Activated CD4-positive, alpha-beta T cell treated with anti-CD3 and anti-CD28 coated beads, Interleukin-2, amount 50 U/mL, for 48 hours (primary cell): ENCODE data around the gene MXD3.
"Not testable (repeated sequence)": the region's sequence is repeated elsewhere in the genome, so short reads cannot be mapped to it uniquely, and the experiment has no call there.

Experiments used
- DNase-seq, 2 experiments: peaks; one replicate each; pipeline ENCODE4 v3.0.0-alpha.2; 2020

Gene MXD3

DNA sequence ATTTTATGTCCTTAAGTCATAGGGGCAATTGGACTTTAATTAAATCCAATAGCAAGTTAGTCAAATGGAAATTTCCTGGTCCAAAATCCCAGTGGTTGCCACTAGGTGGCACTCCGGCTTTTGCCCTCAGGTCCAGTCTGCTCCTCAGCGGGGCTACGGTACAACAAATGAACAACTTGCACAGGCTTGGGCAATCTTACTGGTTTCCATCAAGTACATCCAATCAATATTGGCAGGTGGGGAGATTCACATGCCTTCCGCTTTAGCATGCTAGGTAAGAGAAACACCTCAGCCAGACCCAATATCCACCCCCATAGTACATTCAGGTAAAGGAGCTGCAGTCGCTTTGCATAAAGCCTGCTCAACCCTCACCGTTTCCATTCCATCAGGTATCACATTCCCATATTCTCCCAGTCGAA is 6.3 kb upstream of the MXD3 start:
- peak; percentile 81 to 87 for DNase-seq

DNA sequence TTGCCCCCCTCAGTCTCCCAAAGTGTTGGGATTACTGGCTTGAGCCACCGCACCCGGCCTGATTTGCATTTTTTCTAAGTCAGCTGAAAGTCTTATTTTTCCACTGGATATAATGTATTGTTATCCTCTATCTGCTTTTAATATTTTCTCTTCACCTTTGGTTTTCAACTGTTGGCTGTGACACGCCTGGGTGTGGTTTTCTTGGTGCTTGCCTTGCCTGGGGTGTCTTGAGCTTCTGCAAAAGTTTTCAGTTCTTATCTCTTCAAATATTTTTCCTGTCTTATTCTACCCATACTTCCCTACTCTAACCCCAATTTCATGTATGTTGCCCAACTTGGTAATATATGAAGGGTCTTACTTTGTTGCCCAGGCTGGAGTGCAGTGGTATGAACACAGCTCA is 4.3 kb upstream of the MXD3 start:
- no peak for DNase-seq

DNA sequence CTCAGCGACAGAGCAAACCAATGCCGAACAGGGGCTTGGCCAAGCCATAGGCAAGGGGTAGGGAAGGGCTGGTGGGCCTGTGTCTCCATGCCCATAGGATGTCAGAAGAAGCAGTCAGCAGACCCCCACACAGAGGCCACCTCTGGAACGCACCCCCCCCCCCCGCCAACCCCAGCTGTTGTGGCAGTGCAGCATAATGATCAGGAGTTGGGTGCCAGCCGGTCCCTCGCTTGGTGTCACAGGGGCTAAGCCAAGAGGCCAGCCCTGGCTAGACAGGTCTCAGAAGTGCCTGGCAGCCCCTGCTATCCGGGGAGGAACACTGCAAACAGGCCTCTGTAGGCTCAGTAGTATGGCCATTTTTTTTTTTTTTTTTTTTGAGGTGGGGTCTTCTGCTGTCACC is 3.7 kb upstream of the MXD3 start:
- DNase-seq, result no peak

DNA sequence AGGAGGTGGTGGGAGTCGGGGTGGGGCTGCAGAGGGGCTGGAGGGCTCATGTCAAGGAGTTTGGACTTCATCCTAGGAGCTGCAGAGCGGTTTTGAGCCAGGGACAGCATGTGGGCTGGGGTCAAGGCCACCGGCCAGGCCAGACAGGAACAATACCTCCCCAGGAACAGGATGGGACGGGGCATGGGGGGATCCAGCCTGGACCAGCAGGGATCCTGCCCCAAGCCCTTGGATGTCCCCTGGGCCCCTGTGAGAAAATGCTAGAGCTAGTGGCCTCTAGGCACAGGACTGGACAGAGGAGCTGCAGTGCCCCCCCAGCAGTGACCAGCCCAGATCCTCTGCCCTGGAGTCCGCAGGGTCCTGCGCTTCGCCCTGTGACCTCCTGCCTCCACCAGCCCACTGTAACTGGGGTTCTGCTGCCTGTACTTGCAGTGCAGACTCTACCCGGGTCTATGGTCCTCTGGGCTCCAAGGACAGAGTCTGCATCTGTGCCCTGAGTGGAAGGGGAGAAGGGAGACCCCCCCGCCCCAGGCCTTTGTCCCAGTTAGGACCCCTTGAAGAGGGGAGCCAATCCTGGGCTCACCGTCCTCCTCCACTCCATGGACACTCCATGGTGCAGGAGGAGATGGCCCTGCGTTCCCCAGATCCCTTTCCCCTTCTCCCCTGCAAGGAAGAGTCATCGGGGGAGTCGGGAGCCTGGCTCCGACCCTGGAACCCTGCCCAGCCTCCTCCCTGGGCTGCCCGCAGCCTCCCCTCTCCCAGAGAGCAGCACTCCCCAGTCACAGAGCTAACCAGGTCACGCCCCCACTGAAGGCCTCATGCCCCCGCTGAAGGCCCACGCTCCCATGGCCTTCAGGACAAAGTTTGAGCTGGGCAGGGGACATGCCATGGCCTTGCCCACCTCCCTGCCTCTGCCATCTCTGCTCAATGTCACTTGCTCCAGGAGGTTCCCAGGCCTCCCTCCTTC is 3.0 kb upstream of the MXD3 start:
- DNase-seq, result no peak

DNA sequence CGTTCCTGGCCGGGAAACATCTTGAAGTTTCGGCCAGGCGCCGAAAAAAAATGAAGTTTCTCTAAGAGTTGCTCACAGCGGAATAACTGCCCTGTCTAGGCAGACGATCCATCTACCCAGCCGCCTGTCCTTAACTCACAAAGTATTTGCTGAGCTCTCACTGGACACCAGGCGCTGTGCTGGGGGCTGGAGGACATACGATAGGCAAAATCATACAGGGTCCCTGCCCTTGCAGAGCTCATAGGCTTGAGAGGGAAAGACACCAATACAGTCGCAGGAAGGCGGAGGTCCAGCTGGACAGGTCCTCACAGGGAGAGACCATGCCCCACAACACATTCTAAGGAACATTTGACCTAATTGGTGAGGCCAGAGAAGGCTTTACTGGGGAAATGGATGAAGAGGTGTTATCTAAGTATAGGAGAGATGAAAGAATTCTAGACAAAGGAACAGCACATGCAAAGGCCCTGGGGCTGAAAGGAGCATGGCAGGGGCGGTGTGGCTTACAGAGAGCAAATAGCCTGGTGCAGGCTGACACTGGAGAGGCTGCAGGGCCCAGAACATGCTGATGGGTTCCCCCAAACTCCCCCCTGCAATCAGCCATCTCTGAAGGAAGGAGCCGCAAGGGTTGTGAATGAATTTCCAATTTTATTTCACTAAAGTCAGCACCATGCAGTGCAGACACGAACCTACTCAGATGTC is 2.0 kb upstream of the MXD3 start:
- no peak for DNase-seq

DNA sequence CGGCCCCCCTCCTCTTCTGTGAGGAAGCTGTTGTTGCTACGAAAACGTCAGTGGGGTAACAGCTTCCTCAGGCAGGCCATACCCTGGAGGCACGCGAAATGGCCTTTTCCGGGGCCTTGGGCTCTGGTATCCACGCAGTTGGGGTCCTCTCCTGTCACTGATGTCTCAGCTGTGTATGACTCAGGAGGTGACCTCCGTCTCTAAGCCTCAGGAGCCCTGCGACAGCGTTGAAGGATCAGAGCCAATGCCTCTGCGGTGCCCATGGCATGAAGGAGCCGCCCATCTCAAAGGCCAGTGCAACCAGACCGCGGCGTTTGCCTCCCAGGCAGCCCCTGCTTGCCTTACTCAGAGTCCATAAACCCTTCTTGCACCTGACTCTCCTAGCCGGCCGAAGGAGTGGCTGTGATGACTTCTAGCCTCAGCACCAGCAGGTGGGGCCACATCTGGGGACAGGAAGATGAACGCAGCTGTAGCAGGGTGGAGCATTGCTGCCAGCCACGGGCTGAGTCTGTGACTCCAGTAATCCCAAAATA is 1.0 kb upstream of the MXD3 start:
- DNase-seq, result peak; percentile 60 to 70

DNA sequence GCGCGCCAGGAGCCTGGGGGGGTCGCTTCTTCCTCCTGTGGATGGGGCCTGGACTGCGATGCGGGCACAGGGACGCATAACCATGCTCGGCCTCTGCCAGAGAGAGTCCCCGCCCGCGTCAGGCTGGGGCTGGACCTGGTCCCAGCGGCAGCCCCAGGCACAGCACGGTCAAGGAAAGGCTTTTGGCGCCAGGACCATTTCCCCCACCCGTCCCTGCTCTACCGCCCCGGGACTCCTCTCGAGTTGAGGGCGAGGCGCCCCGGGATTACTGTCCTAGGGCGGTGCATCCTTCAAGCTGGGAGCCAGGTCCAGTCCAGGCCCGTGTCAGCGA is 341 bp downstream of the MXD3 start:
- DNase-seq, result no peak

DNA sequence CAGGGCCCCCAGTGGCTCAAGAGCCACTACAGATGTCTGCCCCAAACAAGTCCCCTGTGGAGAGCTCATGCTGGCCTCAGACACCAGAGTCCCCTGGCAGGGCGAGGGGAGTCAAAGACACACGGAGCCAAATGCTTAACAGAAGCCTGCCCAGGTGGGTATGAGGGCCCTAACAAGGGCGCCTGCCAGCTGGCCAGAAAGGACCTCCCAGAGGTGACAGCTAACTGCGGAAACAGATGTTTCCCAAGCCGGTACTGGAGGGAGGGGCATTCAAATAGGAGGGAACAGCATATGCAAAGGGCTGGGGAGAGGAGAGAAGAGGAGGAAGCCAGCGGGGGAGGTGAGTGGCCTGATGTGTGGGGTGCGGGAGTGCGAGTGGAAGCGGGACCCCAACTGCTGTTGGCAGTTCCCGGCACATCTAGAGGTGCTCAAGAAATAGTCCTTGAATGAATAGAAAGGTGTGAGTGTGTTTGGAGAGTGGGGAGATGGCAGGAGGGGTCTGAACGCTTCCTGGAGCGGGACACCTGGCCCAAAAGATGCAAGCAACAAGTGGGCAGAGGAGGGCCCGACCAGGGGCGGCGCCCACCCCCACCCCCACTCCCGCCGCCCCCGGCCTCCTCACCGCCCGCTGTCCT is 824 bp downstream of the MXD3 start:
- peak; percentile 17 to 38 for DNase-seq

DNA sequence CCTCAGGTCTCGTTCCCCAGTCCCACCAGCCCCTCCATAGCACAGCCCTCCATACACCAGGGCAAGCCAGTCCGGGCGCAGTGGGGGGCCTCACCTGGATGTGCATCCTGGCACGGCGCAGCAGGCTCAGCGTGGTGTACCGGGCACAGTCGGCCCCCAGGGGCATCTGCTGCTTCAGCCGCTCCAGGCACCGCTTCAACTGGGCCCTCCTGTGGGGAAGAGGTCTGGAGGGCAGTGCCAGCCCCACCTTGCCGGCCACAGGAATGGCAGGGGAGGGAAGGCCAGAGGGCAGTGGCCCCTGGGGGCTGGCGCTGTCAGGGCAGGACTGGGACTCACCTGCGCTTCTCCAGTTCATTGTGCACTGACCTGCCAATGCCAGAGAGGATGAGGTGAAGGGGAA is 1.4 kb downstream of the MXD3 start:
- DNase-seq, result no peak

DNA sequence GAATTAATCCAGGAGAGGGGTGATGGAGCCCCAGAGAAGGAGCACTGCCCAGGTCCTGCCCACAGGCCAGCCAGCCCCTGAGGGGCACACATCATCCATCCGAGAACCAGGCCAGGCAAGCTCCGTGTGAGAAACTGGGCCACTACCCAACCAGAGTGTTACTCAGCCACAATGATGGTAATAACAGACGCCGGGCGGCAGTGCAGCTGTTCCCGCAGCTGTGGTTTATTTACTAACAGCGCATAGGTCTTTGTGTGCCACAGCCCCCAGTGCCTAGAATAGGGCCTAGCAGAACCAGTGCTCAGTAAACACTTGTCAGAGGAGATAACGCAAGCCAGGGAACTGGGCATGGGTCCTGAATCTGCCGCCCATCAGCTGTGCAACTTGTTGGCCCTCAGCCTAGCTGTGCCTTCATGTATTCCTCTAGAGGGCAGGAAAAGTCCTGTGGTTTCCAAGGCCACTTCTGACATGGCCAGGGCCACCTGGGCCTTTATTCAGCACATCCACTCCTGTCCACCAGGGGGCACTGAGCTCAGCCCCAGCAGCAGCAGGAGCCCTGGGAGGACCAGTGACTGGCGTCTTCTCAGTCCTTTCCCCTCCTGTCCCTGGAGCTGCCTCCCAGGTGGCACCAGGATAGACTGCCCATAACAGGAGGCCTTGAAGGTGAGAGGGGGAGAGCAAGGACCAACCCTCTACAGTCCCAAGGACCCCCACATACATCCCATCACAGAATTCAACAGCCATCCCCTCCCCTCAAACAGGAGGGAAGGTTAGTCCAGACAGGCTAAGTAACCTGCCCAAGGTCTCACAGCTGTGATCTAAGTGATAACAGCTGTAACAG is 2.1 kb downstream of the MXD3 start:
- DNase-seq, result peak; percentile 75 to 81

DNA sequence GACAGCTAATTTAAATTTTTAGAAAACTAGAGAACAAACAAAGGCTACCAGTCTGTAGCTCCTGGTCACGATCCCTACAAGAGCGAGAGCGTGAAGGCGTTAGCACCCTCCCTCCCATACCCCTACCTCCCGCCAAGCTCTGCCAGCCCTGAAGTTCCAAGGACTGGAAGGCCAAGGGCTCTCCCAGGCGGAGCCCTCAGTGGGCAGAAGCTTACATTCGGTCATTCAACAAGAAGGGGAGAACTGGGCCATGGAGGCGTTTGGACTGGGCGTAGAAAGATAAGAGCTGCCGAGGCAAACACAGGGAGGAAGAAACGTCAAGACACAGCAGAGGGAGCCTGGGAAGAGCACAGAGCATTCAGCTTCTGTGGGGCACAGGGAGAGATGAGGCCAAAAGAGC is 3.0 kb downstream of the MXD3 start:
- DNase-seq, result no peak

DNA sequence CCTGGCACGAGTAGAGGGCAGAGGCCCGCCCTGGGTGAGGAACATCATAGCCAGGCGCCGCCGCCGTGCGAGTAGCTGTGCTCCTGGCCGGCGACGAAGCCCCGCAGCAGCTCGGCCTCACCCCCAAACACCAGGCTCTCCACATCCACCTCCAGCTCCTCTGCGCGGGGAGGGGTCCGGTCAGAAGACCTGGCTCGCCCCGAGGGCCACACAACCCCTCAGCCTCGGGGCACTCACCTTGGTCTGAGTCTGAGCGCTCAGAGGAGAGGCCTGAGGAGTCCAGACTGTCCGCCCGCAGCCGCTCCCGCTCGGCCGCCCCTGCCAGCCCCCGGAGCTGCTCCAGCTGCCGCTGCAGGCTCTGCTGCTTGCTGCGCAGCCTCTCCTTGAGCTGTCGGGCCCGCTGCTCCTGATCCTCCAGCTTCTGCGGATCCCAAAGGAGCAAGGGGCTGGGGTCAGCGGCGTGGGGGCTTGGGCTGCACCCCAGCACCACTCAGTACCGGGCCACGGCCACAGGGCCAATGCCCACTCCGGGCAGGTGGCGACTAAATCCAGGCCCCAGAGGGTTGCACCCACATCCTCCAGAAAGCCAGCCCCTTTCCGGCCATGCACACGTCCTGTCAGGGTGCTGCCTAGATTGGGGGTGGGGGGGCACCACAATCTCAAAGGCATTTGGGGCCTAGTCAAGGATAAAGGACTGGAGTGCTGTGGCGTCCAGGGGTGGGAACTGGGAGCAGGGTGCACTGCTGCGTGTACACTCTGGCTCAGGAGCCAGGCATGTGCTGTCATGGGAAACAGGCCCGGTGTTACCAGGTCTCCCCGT is 3.9 kb downstream of the MXD3 start:
- no peak for DNase-seq

DNA sequence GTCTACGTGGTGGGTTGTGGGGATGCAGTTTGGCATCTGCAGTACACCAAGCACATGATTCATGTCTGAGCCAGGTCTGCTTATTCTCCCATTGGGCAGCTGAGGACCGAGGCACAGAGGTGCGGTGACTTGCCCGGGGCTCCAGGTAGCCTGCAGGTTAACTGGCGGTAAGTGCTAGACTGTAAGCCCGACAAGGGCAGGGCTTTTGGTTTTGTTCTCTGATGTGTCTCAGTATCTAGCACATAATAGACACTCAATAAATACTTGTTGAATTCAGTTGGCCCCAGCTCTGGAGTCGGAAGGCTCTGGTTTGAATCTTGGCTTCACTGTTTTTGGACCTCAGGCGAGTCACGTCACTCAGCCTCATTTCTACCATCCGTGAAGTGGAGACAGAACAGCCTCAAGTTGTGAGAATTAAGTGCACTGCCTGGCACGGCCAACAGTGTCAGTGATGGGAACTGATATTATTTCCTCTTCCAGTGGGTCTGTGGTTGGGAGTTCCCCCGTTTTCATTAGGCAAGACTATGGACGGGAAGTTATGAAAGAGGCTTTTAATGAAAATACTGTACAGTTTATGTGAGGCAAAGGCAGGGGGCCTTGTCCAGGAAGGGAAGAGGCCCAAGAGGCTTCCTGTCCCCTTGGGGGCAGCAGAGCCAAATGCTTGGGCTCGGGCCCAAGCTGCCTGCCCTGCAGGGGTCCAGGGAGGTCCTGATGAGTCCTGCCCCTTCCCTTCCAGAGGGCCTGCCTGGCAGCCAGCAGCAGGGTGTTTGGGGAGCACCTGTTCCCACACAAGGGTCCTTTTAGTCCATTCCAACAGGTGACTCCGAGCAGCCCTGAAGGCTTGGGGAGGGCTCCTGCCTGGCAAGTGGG is 4.8 kb downstream of the MXD3 start:
- DNase-seq, result peak in 1 of 2 experiments; percentile 23

DNA sequence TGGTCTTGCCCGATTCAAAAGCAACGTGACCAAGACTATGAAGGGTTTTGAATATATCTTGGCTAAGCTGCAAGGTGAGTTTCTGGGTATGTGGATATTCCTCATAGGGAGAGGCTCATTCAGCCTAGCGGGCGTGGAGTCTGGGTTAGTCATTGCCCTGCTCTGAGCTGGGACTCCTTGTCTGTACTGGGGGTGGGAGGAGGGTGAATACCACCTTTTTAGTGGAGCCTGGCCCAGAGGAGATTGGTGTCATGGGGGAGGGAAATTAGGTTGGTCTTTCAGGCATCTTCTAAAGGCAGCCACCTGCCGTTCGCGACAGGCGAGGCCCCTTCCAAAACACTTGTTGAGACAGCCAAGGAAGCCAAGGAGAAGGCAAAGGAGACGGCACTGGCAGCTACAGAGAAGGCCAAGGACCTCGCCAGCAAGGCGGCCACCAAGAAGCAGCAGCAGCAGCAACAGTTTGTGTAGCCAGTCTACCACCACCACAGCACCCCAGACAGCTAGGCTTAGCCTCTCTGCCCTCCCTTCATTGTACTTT is 5.5 kb downstream of the MXD3 start:
- not testable (repeated sequence) for DNase-seq

DNA sequence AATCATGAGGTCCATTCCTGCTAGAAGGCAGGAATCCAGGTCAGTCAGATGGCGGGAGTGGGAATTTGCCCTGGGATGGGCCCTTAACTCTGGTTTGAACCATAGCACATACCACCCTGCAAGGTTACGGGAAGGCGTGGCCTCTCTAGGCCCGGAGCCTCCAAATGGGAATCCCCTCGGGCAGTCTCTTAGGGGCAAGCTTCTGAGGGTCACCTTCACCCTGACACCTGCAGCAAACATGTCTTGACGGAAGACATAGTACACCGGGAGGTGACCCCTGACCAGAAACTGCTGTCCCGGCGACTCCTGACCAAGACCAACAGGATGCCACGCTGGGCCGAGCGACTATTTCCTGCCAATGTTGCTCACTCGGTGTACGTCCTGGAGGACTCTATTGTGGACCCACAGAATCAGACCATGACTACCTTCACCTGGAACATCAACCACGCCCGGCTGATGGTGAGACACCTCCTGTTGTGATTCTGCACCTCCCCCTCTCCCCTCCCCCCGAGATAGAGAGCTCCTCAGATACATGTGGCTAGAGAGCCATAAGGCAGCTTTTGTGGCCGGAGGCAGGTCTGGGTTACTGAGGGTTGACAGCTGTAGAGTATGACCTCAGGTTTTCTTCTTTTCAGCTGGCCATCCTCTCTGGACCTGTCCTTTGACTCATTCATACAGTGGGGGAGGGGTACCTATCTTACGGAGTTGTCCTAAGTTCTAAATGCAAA is 7.1 kb downstream of the MXD3 start:
- peak; percentile 29 to 34 for DNase-seq

DNA sequence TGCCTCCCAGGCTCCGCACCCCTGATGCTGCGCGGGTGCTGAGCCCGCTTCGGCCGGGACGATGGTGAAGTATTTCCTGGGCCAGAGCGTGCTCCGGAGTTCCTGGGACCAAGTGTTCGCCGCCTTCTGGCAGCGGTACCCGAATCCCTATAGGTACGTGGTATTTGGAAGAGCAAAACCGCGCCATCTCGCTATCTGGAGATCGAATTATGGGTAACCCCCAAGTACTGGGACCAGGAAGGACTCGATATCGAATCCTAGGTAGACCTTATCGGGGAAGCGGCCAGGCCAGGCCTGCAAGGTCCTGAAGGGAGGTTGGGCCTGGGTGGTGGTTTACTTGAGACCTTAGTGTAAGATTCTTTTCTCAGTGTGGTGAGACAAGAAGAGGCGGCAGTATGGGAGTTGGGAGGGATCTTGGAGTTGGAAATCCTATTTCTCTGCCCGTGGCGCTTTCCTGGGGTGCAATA is 7.7 kb downstream of the MXD3 start:
- DNase-seq, result peak; percentile 25 to 37

DNA sequence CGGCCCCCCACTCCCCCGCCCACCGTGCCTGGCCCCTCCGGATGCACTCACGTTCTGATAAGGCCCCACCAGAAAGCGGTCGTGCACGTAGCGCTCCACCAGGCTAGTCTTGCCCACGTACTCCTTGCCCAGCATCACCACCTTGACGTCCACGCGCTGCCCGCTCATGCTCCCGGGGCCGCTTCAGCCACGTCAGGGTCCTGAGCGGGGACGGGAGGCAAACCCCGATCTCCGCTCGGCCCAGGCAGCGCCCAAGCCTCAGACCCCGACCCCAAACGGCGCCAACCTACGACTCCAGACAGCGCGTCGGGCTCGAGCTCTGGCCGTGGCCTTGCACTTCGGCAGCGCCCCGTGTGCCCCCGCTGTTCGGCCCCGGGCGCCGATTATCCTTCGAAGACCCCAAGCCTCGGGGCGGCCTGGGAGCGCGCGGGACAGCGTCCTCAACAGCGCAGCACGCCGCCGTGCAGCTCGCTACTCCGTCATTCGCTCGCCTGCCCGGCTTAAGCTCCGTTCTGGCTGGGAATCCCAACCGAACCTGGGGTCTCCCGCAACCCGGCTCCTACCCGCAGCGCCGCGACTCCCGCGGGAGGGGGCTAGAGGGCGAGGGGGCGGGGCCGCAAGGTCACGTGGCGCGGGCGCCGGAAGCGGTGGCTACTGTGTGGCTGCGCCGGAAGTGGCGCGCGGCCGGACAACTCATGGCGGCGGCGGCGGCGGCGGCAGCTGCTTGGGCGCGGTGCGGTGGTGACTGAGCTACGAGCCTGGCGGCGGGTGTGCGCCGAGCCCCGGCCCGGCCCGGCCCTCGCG is 8.4 kb downstream of the MXD3 start, which contains the start of the genes PRELID1 and RAB24:
Gene PRELID1, plus strand, starts transcription at position 679 of the 804 bp plus-strand sequence. CDS start 187 bp downstream, outside the sequence.
Gene RAB24, minus strand, starts transcription at position 599 of the 804 bp plus-strand sequence. Its CDS starts 431 bp downstream, at position 168.
- DNase-seq, result peak; percentile 91 to 92
